ENCODE data around the gene LRRC8A.

The LRRC8A gene

GRCh38 chr9:128903871-128904620 lies 22.1 kb downstream of the LRRC8A start:
- DNase-seq (ENCODE audit: low read depth) = no peak

GRCh38 chr9:128905964-128906363 lies 24.0 kb downstream of the LRRC8A start:
- H3K4me3 ChIP-seq (ENCODE audit: low read length) = no peak overlapping the region
- peaks cover 32% of the 10 kb centered on the region for H3K36me3 ChIP-seq (ENCODE audit: control insufficient read depth, insufficient read depth, low read length, severe bottlenecking)
- no peak overlapping the region for H3K9ac ChIP-seq (ENCODE audit: low read length)
- no peaks in the 10 kb centered on the region for H3K27me3 ChIP-seq (replicated peaks; ENCODE audit: control insufficient read depth, insufficient read depth, low read length)
- peaks cover 7% of the 10 kb centered on the region for H3K4me1 ChIP-seq (ENCODE audit: control insufficient read depth, insufficient read depth, low read length)
- H3K9me3 ChIP-seq (ENCODE audit: control insufficient read depth, low read length) = no peaks in the 10 kb centered on the region
- no peak for DNase-seq (ENCODE audit: low read depth)

More at GRCh38 chr9:128903871-128904620, 22.1 kb downstream of the LRRC8A start:
- H3K9ac ChIP-seq (ENCODE audit: low read length) = no peak overlapping the region
- peaks cover 7% of the 10 kb centered on the region for H3K4me1 ChIP-seq (ENCODE audit: control insufficient read depth, insufficient read depth, low read length)
- peaks cover 30% of the 10 kb centered on the region for H3K36me3 ChIP-seq (ENCODE audit: control insufficient read depth, insufficient read depth, low read length, severe bottlenecking)
- H3K9me3 ChIP-seq (ENCODE audit: control insufficient read depth, low read length) = no peaks in the 10 kb centered on the region
- no peaks in the 10 kb centered on the region for H3K27me3 ChIP-seq (replicated peaks; ENCODE audit: control insufficient read depth, insufficient read depth, low read length)
- no peak overlapping the region for H3K4me3 ChIP-seq (ENCODE audit: low read length)

GRCh38 chr9:128906741-128907140 lies 24.8 kb downstream of the LRRC8A start:
- no peak overlapping the region for H3K4me3 ChIP-seq (ENCODE audit: low read length)
- DNase-seq (ENCODE audit: low read depth) = no peak
- peaks cover 32% of the 10 kb centered on the region for H3K36me3 ChIP-seq (ENCODE audit: control insufficient read depth, insufficient read depth, low read length, severe bottlenecking)

GRCh38 chr9:128908372-128908771 lies 26.4 kb downstream of the LRRC8A start:
- no peak overlapping the region for H3K4me3 ChIP-seq (ENCODE audit: low read length)
- H3K9ac ChIP-seq (ENCODE audit: low read length) = no peak overlapping the region
- no peaks in the 10 kb centered on the region for H3K9me3 ChIP-seq (ENCODE audit: control insufficient read depth, low read length)
- H3K4me1 ChIP-seq (ENCODE audit: control insufficient read depth, insufficient read depth, low read length) = peaks cover 29% of the 10 kb centered on the region
- no peaks in the 10 kb centered on the region for H3K27me3 ChIP-seq (replicated peaks; ENCODE audit: control insufficient read depth, insufficient read depth, low read length)
- H3K36me3 ChIP-seq (ENCODE audit: control insufficient read depth, insufficient read depth, low read length, severe bottlenecking) = peaks cover 32% of the 10 kb centered on the region
- DNase-seq (ENCODE audit: low read depth) = no peak

More at GRCh38 chr9:128906741-128907140, 24.8 kb downstream of the LRRC8A start:
- Histone ChIP-seq H3K4me1 (ENCODE audit: control insufficient read depth, insufficient read depth, low read length) (peaks cover 13% of the 10 kb centered on the region), H3K9me3 (ENCODE audit: control insufficient read depth, low read length) (no peaks in the 10 kb centered on the region), H3K9ac (ENCODE audit: low read length) (no peak overlapping the region), H3K27me3 (replicated peaks; ENCODE audit: control insufficient read depth, insufficient read depth, low read length) (no peaks in the 10 kb centered on the region)

- Histone ChIP-seq H3K4me1 (ENCODE audit: control insufficient read depth, insufficient read depth, low read length) (peaks cover 34% of the 10 kb centered on the region), H3K9me3 (ENCODE audit: control insufficient read depth, low read length) (no peaks in the 10 kb centered on the region), H3K9ac (ENCODE audit: low read length) (no peak overlapping the region), H3K27me3 (replicated peaks; ENCODE audit: control insufficient read depth, insufficient read depth, low read length) (no peaks in the 10 kb centered on the region), H3K4me3 (ENCODE audit: low read length) (no peak overlapping the region), H3K36me3 (ENCODE audit: control insufficient read depth, insufficient read depth, low read length, severe bottlenecking) (peaks cover 32% of the 10 kb centered on the region)
- no peak for DNase-seq (ENCODE audit: low read depth)
Measured at GRCh38 chr9:128909859-128910258, 27.9 kb downstream of the LRRC8A start.

- DNase-seq (ENCODE audit: low read depth) = no peak
- Histone ChIP-seq H3K9ac (ENCODE audit: low read length) (no peak overlapping the region), H3K9me3 (ENCODE audit: control insufficient read depth, low read length) (no peaks in the 10 kb centered on the region), H3K36me3 (ENCODE audit: control insufficient read depth, insufficient read depth, low read length, severe bottlenecking) (peaks cover 32% of the 10 kb centered on the region), H3K4me1 (ENCODE audit: control insufficient read depth, insufficient read depth, low read length) (peaks cover 36% of the 10 kb centered on the region), H3K27me3 (replicated peaks; ENCODE audit: control insufficient read depth, insufficient read depth, low read length) (no peaks in the 10 kb centered on the region), H3K4me3 (ENCODE audit: low read length) (no peak overlapping the region)
Measured at GRCh38 chr9:128910906-128911305, 29.0 kb downstream of the LRRC8A start.

GRCh38 chr9:128911529-128912035 lies 29.6 kb downstream of the LRRC8A start:
- H3K4me1 ChIP-seq (ENCODE audit: control insufficient read depth, insufficient read depth, low read length) = peaks cover 43% of the 10 kb centered on the region
- H3K4me3 ChIP-seq (ENCODE audit: low read length) = no peak overlapping the region
- no peaks in the 10 kb centered on the region for H3K27me3 ChIP-seq (replicated peaks; ENCODE audit: control insufficient read depth, insufficient read depth, low read length)
- DNase-seq (ENCODE audit: low read depth) = peak; percentile 46
- peak overlapping the region; percentile 39 for H3K9ac ChIP-seq (ENCODE audit: low read length)
- peaks cover 32% of the 10 kb centered on the region for H3K36me3 ChIP-seq (ENCODE audit: control insufficient read depth, insufficient read depth, low read length, severe bottlenecking)
- no peaks in the 10 kb centered on the region for H3K9me3 ChIP-seq (ENCODE audit: control insufficient read depth, low read length)

GRCh38 chr9:128912270-128912853 lies 30.4 kb downstream of the LRRC8A start:
- no peaks in the 10 kb centered on the region for H3K27me3 ChIP-seq (replicated peaks; ENCODE audit: control insufficient read depth, insufficient read depth, low read length)
- H3K36me3 ChIP-seq (ENCODE audit: control insufficient read depth, insufficient read depth, low read length, severe bottlenecking) = peaks cover 28% of the 10 kb centered on the region
- peaks cover 49% of the 10 kb centered on the region for H3K4me1 ChIP-seq (ENCODE audit: control insufficient read depth, insufficient read depth, low read length)
- H3K9me3 ChIP-seq (ENCODE audit: control insufficient read depth, low read length) = no peaks in the 10 kb centered on the region
- peak overlapping the region; percentile 39 for H3K9ac ChIP-seq (ENCODE audit: low read length)
- DNase-seq (ENCODE audit: low read depth) = peak; percentile 67
- H3K4me3 ChIP-seq (ENCODE audit: low read length) = no peak overlapping the region

GRCh38 chr9:128913048-128913900 lies 31.3 kb downstream of the LRRC8A start:
- Histone ChIP-seq H3K4me1 (ENCODE audit: control insufficient read depth, insufficient read depth, low read length) (peaks cover 53% of the 10 kb centered on the region), H3K9ac (ENCODE audit: low read length) (peak overlapping the region; percentile 55), H3K4me3 (ENCODE audit: low read length) (no peak overlapping the region), H3K36me3 (ENCODE audit: control insufficient read depth, insufficient read depth, low read length, severe bottlenecking) (peaks cover 26% of the 10 kb centered on the region), H3K9me3 (ENCODE audit: control insufficient read depth, low read length) (no peaks in the 10 kb centered on the region), H3K27me3 (replicated peaks; ENCODE audit: control insufficient read depth, insufficient read depth, low read length) (no peaks in the 10 kb centered on the region)
- no peak for DNase-seq (ENCODE audit: low read depth)

- Histone ChIP-seq H3K4me1 (ENCODE audit: control insufficient read depth, insufficient read depth, low read length) (peaks cover 58% of the 10 kb centered on the region), H3K36me3 (ENCODE audit: control insufficient read depth, insufficient read depth, low read length, severe bottlenecking) (peaks cover 17% of the 10 kb centered on the region)
- no peak for DNase-seq (ENCODE audit: low read depth)
Measured at GRCh38 chr9:128913995-128914772, 32.3 kb downstream of the LRRC8A start.

More at GRCh38 chr9:128913995-128914772, 32.3 kb downstream of the LRRC8A start:
- Histone ChIP-seq H3K27me3 (replicated peaks; ENCODE audit: control insufficient read depth, insufficient read depth, low read length) (no peaks in the 10 kb centered on the region), H3K9me3 (ENCODE audit: control insufficient read depth, low read length) (no peaks in the 10 kb centered on the region), H3K9ac (ENCODE audit: low read length) (peak overlapping the region; percentile 55), H3K4me3 (ENCODE audit: low read length) (no peak overlapping the region)
